Measurements from ENCODE around the gene KRT74. TPM values are rescaled to one million over a fixed set of nuclear protein-coding genes. Genes with fewer than 3 reads are reported as not detected.

The KRT74 gene
- not detected for total RNA-seq

- DNase-seq (ENCODE audit: low read depth in 2 of 3, low spot score in 2 of 3) = no peak
These were observed at the start of gene KRT74 for GRCh38 chr12:52573743-52574142. Gene KRT74, minus strand, starts transcription at chr12:52573843. Its CDS starts 66 bp downstream, at chr12:52573777.

- DNase-seq (ENCODE audit: low read depth in 2 of 3, low spot score in 2 of 3) = no peak
These were observed 48.7 kb upstream of the KRT74 start for GRCh38 chr12:52622349-52622748.

GRCh38 chr12:52618866-52619265, 45.2 kb upstream of the KRT74 start:
- DNase-seq (ENCODE audit: low read depth in 2 of 3, low spot score in 2 of 3) = no peak

GRCh38 chr12:52618216-52618615, 44.6 kb upstream of the KRT74 start, which contains the start of gene KRT73:
Gene KRT73, minus strand, starts transcription at chr12:52618559. Its CDS starts 35 bp downstream, at chr12:52618524.
- DNase-seq (ENCODE audit: low read depth in 2 of 3, low spot score in 2 of 3) = no peak

GRCh38 chr12:52617403-52617785, 43.8 kb upstream of the KRT74 start:
- DNase-seq (ENCODE audit: low read depth in 2 of 3, low spot score in 2 of 3) = no peak

GRCh38 chr12:52616680-52617402, 43.2 kb upstream of the KRT74 start:
- no peak for DNase-seq (ENCODE audit: low read depth in 2 of 3, low spot score in 2 of 3)

- no peak for DNase-seq (ENCODE audit: low read depth in 2 of 3, low spot score in 2 of 3)
These were observed 42.3 kb upstream of the KRT74 start for GRCh38 chr12:52615912-52616311.

- peak in 2 of 3 donors; percentile 47 to 52 for DNase-seq (ENCODE audit: low read depth in 2 of 3, low spot score in 2 of 3)
These were observed 41.7 kb upstream of the KRT74 start for GRCh38 chr12:52615208-52615868.

- no peak for DNase-seq (ENCODE audit: low read depth in 2 of 3, low spot score in 2 of 3)
These were observed 41.0 kb upstream of the KRT74 start for GRCh38 chr12:52614381-52615207.

- DNase-seq (ENCODE audit: low read depth in 2 of 3, low spot score in 2 of 3) = no peak
These were observed 39.9 kb upstream of the KRT74 start for GRCh38 chr12:52613384-52614030.

- DNase-seq (ENCODE audit: low read depth in 2 of 3, low spot score in 2 of 3) = peak in 1 of 3 donors; percentile 50
These were observed 39.1 kb upstream of the KRT74 start for GRCh38 chr12:52612431-52613383.

GRCh38 chr12:52611080-52611468, 37.4 kb upstream of the KRT74 start:
- DNase-seq (ENCODE audit: low read depth in 2 of 3, low spot score in 2 of 3) = no peak

GRCh38 chr12:52608826-52609630, 35.4 kb upstream of the KRT74 start:
- no peak for DNase-seq (ENCODE audit: low read depth in 2 of 3, low spot score in 2 of 3)

- no peak for DNase-seq (ENCODE audit: low read depth in 2 of 3, low spot score in 2 of 3)
These were observed 34.5 kb upstream of the KRT74 start for GRCh38 chr12:52608161-52608560.

- no peak for DNase-seq (ENCODE audit: low read depth in 2 of 3, low spot score in 2 of 3)
These were observed 33.7 kb upstream of the KRT74 start for GRCh38 chr12:52607314-52607713.

GRCh38 chr12:52606581-52607218, 33.1 kb upstream of the KRT74 start:
- no peak for DNase-seq (ENCODE audit: low read depth in 2 of 3, low spot score in 2 of 3)

GRCh38 chr12:52606096-52606495, 32.5 kb upstream of the KRT74 start:
- no peak for DNase-seq (ENCODE audit: low read depth in 2 of 3, low spot score in 2 of 3)

- no peak for DNase-seq (ENCODE audit: low read depth in 2 of 3, low spot score in 2 of 3)
These were observed 31.9 kb upstream of the KRT74 start for GRCh38 chr12:52605542-52605941.

Measured in hematopoietic multipotent progenitor cell (in vitro differentiated cells).